ENCODE measurements around the gene MEP1B. TPM values are rescaled to one million over a fixed set of nuclear protein-coding genes. Genes with fewer than 3 reads are reported as not detected.
"Not testable (repeated sequence)": the region's sequence is repeated elsewhere in the genome, so short reads cannot be mapped to it uniquely, and the experiment has no call there.

Gene MEP1B
- total RNA-seq, 1 donor from 2014 or later = 0.09 TPM

DNA sequence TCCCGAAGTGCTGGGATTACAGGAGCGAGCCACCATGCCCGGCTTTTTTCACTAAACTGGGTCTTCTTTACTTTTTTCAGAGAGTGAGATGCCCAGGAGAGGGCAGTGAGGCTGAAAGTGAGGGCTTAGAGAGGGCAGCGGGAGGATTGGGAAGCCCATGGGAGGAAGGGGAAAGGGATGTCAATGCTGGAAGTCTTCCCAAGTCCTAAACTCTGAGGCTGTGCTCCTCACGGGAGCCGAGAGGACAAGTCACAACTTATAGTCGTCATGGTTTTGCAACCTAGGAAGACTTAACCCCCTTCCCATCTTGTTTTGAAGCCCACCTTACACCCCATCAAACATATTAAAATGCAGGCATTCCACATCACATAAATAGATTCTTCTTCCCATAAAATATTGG, 15.1 kb upstream of the MEP1B start:
- no peaks in the 10 kb centered on the region for H3K9me3 Mint-ChIP-seq
- TF ChIP-seq, protein P1, sequence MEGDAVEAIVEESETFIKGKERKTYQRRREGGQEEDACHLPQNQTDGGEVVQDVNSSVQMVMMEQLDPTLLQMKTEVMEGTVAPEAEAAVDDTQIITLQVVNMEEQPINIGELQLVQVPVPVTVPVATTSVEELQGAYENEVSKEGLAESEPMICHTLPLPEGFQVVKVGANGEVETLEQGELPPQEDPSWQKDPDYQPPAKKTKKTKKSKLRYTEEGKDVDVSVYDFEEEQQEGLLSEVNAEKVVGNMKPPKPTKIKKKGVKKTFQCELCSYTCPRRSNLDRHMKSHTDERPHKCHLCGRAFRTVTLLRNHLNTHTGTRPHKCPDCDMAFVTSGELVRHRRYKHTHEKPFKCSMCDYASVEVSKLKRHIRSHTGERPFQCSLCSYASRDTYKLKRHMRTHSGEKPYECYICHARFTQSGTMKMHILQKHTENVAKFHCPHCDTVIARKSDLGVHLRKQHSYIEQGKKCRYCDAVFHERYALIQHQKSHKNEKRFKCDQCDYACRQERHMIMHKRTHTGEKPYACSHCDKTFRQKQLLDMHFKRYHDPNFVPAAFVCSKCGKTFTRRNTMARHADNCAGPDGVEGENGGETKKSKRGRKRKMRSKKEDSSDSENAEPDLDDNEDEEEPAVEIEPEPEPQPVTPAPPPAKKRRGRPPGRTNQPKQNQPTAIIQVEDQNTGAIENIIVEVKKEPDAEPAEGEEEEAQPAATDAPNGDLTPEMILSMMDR (IDR thresholded peaks at IDR 0.05) = no peak
- POLR2A ChIA-PET = no interaction called here
- CTCF ChIA-PET = no interaction called here
- intact Hi-C loops (cut with micrococcal nuclease) = no loop called here
- no peaks in the 10 kb centered on the region for H3K4me1 Mint-ChIP-seq
- no peak for DNase-seq
- ATAC-seq (ENCODE audit: low read depth) = no peak
- H3K36me3 Mint-ChIP-seq (ENCODE audit: low read depth) = no peaks in the 10 kb centered on the region
- no peak overlapping the region for H3K4me3 Mint-ChIP-seq
- peaks cover 4% of the 10 kb centered on the region for H3K27me3 Mint-ChIP-seq
- H3K27ac Mint-ChIP-seq = no peak overlapping the region

DNA sequence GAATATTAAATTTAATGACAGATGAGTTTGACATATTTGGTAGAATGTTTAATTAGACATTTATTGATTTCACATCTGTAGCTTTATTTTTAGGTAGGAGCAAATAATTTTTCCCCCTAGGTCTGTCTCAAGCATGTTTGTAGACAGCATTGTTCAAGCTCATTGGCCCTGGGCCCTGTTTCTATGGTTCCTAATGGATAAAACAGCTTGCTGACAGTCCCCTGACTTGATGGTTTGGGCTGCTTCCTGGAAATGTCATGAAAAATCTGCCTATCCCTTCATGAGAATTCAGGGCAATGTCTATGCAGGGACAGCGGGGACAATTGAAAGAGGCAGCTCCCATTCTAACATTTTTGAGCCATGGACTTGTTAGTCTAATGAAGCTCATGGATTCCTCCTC, 14.6 kb upstream of the MEP1B start:
- intact Hi-C loops (cut with micrococcal nuclease) = no loop called here
- ChIA-PET POLR2A (no interaction called here), CTCF (no interaction called here)
- Mint-ChIP-seq H3K4me1 (no peaks in the 10 kb centered on the region), H3K4me3 (no peak overlapping the region), H3K9me3 (no peaks in the 10 kb centered on the region), H3K27ac (no peak overlapping the region), H3K27me3 (peaks cover 4% of the 10 kb centered on the region), H3K36me3 (ENCODE audit: low read depth) (no peaks in the 10 kb centered on the region)
- DNase-seq (no peak), ATAC-seq (ENCODE audit: low read depth) (no peak)
- TF ChIP-seq, protein P1 (IDR thresholded peaks at IDR 0.05) = no peak

GRCh38 chr18:32176745-32177144, 13.1 kb upstream of the MEP1B start:
- H3K4me1 Mint-ChIP-seq; H3K27me3 Mint-ChIP-seq; POLR2A ChIA-PET; H3K9me3 Mint-ChIP-seq; intact Hi-C loops (cut with micrococcal nuclease); H3K36me3 Mint-ChIP-seq (ENCODE audit: low read depth); DNase-seq; H3K27ac Mint-ChIP-seq; H3K4me3 Mint-ChIP-seq; ATAC-seq (ENCODE audit: low read depth): not testable (repeated sequence)
- CTCF ChIA-PET = interaction anchor here (1.1 kb wide), 1 partner anchor 375 kb away, joined by 4 read pairs; no protein-coding TSS in a partner anchor

GRCh38 chr18:32177530-32177929, 12.3 kb upstream of the MEP1B start:
- intact Hi-C loops (cut with micrococcal nuclease) = no loop called here
- TF ChIP-seq, protein P1 (IDR thresholded peaks at IDR 0.05) = no peak
- ATAC-seq (ENCODE audit: low read depth) (no peak), DNase-seq (no peak)
- H3K9me3 Mint-ChIP-seq = no peaks in the 10 kb centered on the region
- POLR2A ChIA-PET = no interaction called here
- H3K4me1 Mint-ChIP-seq = no peaks in the 10 kb centered on the region
- H3K4me3 Mint-ChIP-seq = no peak overlapping the region
- CTCF ChIA-PET = interaction anchor here (1.1 kb wide), 1 partner anchor 374 kb away, joined by 4 read pairs; no protein-coding TSS in a partner anchor
- H3K27ac Mint-ChIP-seq = no peak overlapping the region
- no peaks in the 10 kb centered on the region for H3K36me3 Mint-ChIP-seq (ENCODE audit: low read depth)
- peaks cover 4% of the 10 kb centered on the region for H3K27me3 Mint-ChIP-seq

DNA sequence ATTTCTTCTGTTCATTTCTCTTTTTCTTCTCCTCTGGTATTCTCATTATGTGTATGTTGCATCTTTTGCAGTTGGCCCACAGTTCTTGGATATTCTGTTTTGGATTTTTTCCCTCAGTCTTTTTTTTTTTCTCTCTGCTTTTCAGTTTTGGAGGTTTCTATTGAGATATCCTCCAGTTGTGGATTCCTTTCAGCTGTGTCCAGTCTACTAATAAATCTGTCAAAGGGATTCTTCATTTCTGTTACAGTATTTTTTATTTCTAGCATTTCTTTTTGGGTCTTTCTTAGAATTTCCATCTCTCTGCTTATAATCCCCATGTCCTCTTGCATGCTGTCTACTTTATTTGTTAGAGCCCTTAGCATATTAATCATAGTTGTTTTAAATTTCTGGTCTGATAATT, 6.3 kb upstream of the MEP1B start:
- TF ChIP-seq, protein P1 (IDR thresholded peaks at IDR 0.05) = no peak
- Mint-ChIP-seq H3K4me1 (no peaks in the 10 kb centered on the region), H3K27ac (no peak overlapping the region), H3K36me3 (ENCODE audit: low read depth) (no peaks in the 10 kb centered on the region), H3K27me3 (peaks cover 12% of the 10 kb centered on the region), H3K9me3 (peaks cover 23% of the 10 kb centered on the region), H3K4me3 (no peak overlapping the region)
- DNase-seq (no peak), ATAC-seq (ENCODE audit: low read depth) (no peak)
- ChIA-PET POLR2A (no interaction called here), CTCF (no interaction called here)
- intact Hi-C loops (cut with micrococcal nuclease) = no loop called here

- no peak for ATAC-seq (ENCODE audit: low read depth)
- intact Hi-C loops (cut with micrococcal nuclease) = no loop called here
- H3K9me3 Mint-ChIP-seq = peaks cover 10% of the 10 kb centered on the region
- H3K4me3 Mint-ChIP-seq = no peak overlapping the region
- H3K4me1 Mint-ChIP-seq = no peaks in the 10 kb centered on the region
- H3K36me3 Mint-ChIP-seq (ENCODE audit: low read depth) = no peaks in the 10 kb centered on the region
- no peak overlapping the region for H3K27ac Mint-ChIP-seq
- peaks cover 20% of the 10 kb centered on the region for H3K27me3 Mint-ChIP-seq
- TF ChIP-seq, protein P1 (IDR thresholded peaks at IDR 0.05) = no peak
- CTCF ChIA-PET = no interaction called here
- no peak for DNase-seq
- POLR2A ChIA-PET = no interaction called here
Observed at GRCh38 chr18:32190209-32190608, 370 bp downstream of the MEP1B start.
